ENCODE results near the gene TUBB3. TPM values are rescaled to one million over a fixed set of nuclear protein-coding genes. Genes with fewer than 3 reads are reported as not detected.

TUBB3 gene
- total and polyA plus RNA-seq, 2 of the 8 experiments (the other 6 are each of a cell fraction or from before 2014, with no cell fraction given), result 275 to 393 TPM

GRCh38 chr16:89922884-89923639 is at the start of gene TUBB3 (continued):
- no peak for TF ChIP-seq SRF (IDR thresholded peaks at IDR 0.05; ENCODE audit: low read depth, low read length)
- no peak for TF ChIP-seq NRF1 (IDR thresholded peaks at IDR 0.05; ENCODE audit: low read depth, low read length)
- peak; percentile 94 for TF ChIP-seq TBP (IDR thresholded peaks at IDR 0.05; ENCODE audit: low read depth, low read length)
- TF ChIP-seq RXRA (IDR thresholded peaks at IDR 0.05; ENCODE audit: insufficient read depth, low read depth, low read length), result no peak
- no peak for TF ChIP-seq POU5F1 (IDR thresholded peaks at IDR 0.05; ENCODE audit: low read depth, low read length)
- TF ChIP-seq SP1 (IDR thresholded peaks at IDR 0.05; ENCODE audit: low read depth, low read length), result peak; percentile 17; the same call in 1 of the 2 replicates
- no peak for TF ChIP-seq TEAD4 (IDR thresholded peaks at IDR 0.05; ENCODE audit: low read depth, low read length)
- TF ChIP-seq GABPA (IDR thresholded peaks at IDR 0.05; ENCODE audit: borderline replicate concordance, insufficient read depth, low read length), result no peak
- no peak for TF ChIP-seq BACH1 (IDR thresholded peaks at IDR 0.05; ENCODE audit: low read length)
- TF ChIP-seq ATF2 (IDR thresholded peaks at IDR 0.05; ENCODE audit: low read length), result no peak
- no peak for TF ChIP-seq ATF3 (IDR thresholded peaks at IDR 0.05; ENCODE audit: insufficient read depth, low read depth, low read length)
- no peak for TF ChIP-seq SP2 (IDR thresholded peaks at IDR 0.05; ENCODE audit: low read length)
- no peak for TF ChIP-seq HDAC6 (IDR thresholded peaks at IDR 0.05; ENCODE audit: low read depth, low read length)
- 0 out of 4 replicates have a peak, but pooled peaks of 1 of the 2 experiments have one; percentile 8 for TF ChIP-seq RAD21 (IDR thresholded peaks at IDR 0.05 in 1 of 2, conservative IDR thresholded peaks at IDR 0.05 in 1 of 2; ENCODE audit: low read depth in 2 of 2, low read length in 2 of 2)
- no peak for TF ChIP-seq RFX5 (IDR thresholded peaks at IDR 0.05; ENCODE audit: borderline replicate concordance, low read depth, low read length)
- TF ChIP-seq SP4 (IDR thresholded peaks at IDR 0.05; ENCODE audit: low read length), result no peak
- peak; percentile 3; the same call in 1 of the 2 replicates for TF ChIP-seq YY1 (IDR thresholded peaks at IDR 0.05; ENCODE audit: low read depth, low read length)
- TF ChIP-seq CTBP2 (IDR thresholded peaks at IDR 0.05; ENCODE audit: borderline replicate concordance, insufficient read depth, insufficient read length, low read length), result peak; percentile 20
- no peak for TF ChIP-seq FOSL1 (IDR thresholded peaks at IDR 0.05; ENCODE audit: insufficient read depth, low read depth, low read length)
- peak; percentile 71 for TF ChIP-seq CREB1 (IDR thresholded peaks at IDR 0.05)
- no peak for TF ChIP-seq MAFK (IDR thresholded peaks at IDR 0.05; ENCODE audit: low read depth, low read length)
- TF ChIP-seq BCL11A (IDR thresholded peaks at IDR 0.05; ENCODE audit: low read depth in 2 of 2, low read length in 2 of 2), result no peak
- no peak for TF ChIP-seq KDM5A (IDR thresholded peaks at IDR 0.05; ENCODE audit: low read length)
